ENCODE measurements around the gene DGKB. TPM values are rescaled to one million over a fixed set of nuclear protein-coding genes. Genes with fewer than 3 reads are reported as not detected.

The DGKB gene
- total RNA-seq, 1 experiment from 2014 or later: not detected

DNA sequence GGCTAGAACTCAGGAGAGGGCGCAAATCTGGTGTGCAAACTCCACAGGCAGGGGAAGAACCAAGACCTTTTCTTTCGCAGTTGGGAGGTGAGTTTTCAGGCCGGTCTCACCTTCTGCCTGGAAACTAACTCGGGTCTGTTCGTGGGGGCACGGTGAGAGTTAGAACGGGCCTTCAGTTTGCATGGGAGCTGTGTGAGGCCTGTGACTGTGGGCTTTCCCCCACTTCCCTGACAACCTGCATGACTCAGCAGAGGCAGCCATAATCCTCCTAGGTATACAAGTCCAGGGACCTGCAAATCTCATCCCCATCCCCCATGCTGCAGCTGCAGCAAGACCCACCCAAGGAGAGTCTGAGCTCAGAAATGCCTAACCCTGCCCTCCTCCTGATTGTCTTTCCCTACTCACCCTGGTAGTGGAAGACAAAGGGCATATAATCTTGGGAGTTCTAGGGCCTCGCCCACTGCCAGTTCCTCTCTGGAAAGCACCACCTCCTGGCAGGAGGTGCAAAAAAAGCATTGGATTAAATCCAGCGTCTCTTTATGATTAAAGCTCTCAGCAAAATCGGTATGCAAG is 718.2 kb downstream of the DGKB start:
- intact Hi-C loops (cut with micrococcal nuclease): no loop called here
- H3K9me3 Mint-ChIP-seq (ENCODE audit: unreplicated experiment): no peaks in the 10 kb centered on the region
- H3K27me3 Mint-ChIP-seq (ENCODE audit: insufficient read depth, unreplicated experiment): no peaks in the 10 kb centered on the region
- ChIA-PET CTCF (no interaction called here), POLR2A (no interaction called here)
- no peak overlapping the region for H3K27ac Mint-ChIP-seq (ENCODE audit: low read depth, unreplicated experiment)
- no peak overlapping the region for H3K4me3 Mint-ChIP-seq (ENCODE audit: unreplicated experiment)
- peaks cover 8% of the 10 kb centered on the region for H3K36me3 Mint-ChIP-seq (ENCODE audit: insufficient read depth, unreplicated experiment)
- BruUV-seq (replicated peaks): no TSS peak
- no peak for DNase-seq (ENCODE audit: unreplicated experiment)
- H3K4me1 Mint-ChIP-seq (ENCODE audit: insufficient read depth, unreplicated experiment): no peaks in the 10 kb centered on the region
- TF ChIP-seq, protein P1, sequence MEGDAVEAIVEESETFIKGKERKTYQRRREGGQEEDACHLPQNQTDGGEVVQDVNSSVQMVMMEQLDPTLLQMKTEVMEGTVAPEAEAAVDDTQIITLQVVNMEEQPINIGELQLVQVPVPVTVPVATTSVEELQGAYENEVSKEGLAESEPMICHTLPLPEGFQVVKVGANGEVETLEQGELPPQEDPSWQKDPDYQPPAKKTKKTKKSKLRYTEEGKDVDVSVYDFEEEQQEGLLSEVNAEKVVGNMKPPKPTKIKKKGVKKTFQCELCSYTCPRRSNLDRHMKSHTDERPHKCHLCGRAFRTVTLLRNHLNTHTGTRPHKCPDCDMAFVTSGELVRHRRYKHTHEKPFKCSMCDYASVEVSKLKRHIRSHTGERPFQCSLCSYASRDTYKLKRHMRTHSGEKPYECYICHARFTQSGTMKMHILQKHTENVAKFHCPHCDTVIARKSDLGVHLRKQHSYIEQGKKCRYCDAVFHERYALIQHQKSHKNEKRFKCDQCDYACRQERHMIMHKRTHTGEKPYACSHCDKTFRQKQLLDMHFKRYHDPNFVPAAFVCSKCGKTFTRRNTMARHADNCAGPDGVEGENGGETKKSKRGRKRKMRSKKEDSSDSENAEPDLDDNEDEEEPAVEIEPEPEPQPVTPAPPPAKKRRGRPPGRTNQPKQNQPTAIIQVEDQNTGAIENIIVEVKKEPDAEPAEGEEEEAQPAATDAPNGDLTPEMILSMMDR (IDR thresholded peaks at IDR 0.05; ENCODE audit: unreplicated experiment): no peak

DNA sequence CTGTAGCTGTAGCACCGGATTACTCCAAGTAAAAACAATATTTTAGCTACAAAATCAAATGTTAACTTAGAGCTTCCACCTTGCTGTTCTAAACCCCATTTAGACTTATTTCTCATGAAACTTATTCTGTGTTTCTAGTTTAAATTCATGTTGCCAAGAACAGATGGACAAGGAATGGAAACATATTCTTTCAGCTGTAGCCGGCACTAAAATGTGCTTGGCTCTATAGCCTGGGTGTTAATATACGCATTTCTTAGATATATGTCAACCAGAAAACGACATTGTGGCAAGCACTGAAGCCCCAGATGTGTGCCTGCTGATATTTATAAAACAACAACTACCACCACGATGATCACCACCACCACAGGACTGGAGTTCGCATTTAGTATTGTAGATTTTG is 722.8 kb downstream of the DGKB start:
- Mint-ChIP-seq H3K36me3 (ENCODE audit: insufficient read depth, unreplicated experiment) (no peaks in the 10 kb centered on the region), H3K4me3 (ENCODE audit: unreplicated experiment) (no peak overlapping the region), H3K4me1 (ENCODE audit: insufficient read depth, unreplicated experiment) (no peaks in the 10 kb centered on the region), H3K9me3 (ENCODE audit: unreplicated experiment) (no peaks in the 10 kb centered on the region), H3K27me3 (ENCODE audit: insufficient read depth, unreplicated experiment) (no peaks in the 10 kb centered on the region), H3K27ac (ENCODE audit: low read depth, unreplicated experiment) (no peak overlapping the region)
- no peak for DNase-seq (ENCODE audit: unreplicated experiment)
- ChIA-PET CTCF (no interaction called here), POLR2A (no interaction called here)
- intact Hi-C loops (cut with micrococcal nuclease): no loop called here
- TF ChIP-seq, protein P1 (IDR thresholded peaks at IDR 0.05; ENCODE audit: unreplicated experiment): no peak
- BruUV-seq (replicated peaks): no TSS peak

- Mint-ChIP-seq H3K4me3 (ENCODE audit: unreplicated experiment) (no peak overlapping the region), H3K27ac (ENCODE audit: low read depth, unreplicated experiment) (no peak overlapping the region), H3K27me3 (ENCODE audit: insufficient read depth, unreplicated experiment) (no peaks in the 10 kb centered on the region), H3K9me3 (ENCODE audit: unreplicated experiment) (no peaks in the 10 kb centered on the region), H3K36me3 (ENCODE audit: insufficient read depth, unreplicated experiment) (no peaks in the 10 kb centered on the region), H3K4me1 (ENCODE audit: insufficient read depth, unreplicated experiment) (no peaks in the 10 kb centered on the region)
- POLR2A ChIA-PET: no interaction called here
- BruUV-seq (replicated peaks): no TSS peak
- CTCF ChIA-PET: no interaction called here
- TF ChIP-seq, protein P1 (IDR thresholded peaks at IDR 0.05; ENCODE audit: unreplicated experiment): no peak
- DNase-seq (ENCODE audit: unreplicated experiment): no peak
- intact Hi-C loops (cut with micrococcal nuclease): no loop called here
Observed at GRCh38 chr7:14177876-14178275, 724.7 kb downstream of the DGKB start.

GRCh38 chr7:14170872-14171271 is 731.7 kb downstream of the DGKB start:
- no TSS peak for BruUV-seq (replicated peaks)
- TF ChIP-seq, protein P1 (IDR thresholded peaks at IDR 0.05; ENCODE audit: unreplicated experiment): no peak
- H3K27me3 Mint-ChIP-seq (ENCODE audit: insufficient read depth, unreplicated experiment): no peaks in the 10 kb centered on the region
- H3K36me3 Mint-ChIP-seq (ENCODE audit: insufficient read depth, unreplicated experiment): no peaks in the 10 kb centered on the region
- H3K4me1 Mint-ChIP-seq (ENCODE audit: insufficient read depth, unreplicated experiment): no peaks in the 10 kb centered on the region
- intact Hi-C loops (cut with micrococcal nuclease): no loop called here
- DNase-seq (ENCODE audit: unreplicated experiment): no peak
- CTCF ChIA-PET: interaction anchor here (0.7 kb wide), 2 partner anchors 127 to 891 kb away, joined by 3 read pairs; no protein-coding TSS in a partner anchor
- peaks cover 14% of the 10 kb centered on the region for H3K9me3 Mint-ChIP-seq (ENCODE audit: unreplicated experiment)
- POLR2A ChIA-PET: no interaction called here
- H3K4me3 Mint-ChIP-seq (ENCODE audit: unreplicated experiment): no peak overlapping the region
- no peak overlapping the region for H3K27ac Mint-ChIP-seq (ENCODE audit: low read depth, unreplicated experiment)

Data from MCF 10A (cell line).